Measurements from ENCODE around the gene TMOD1.

TMOD1 gene

GRCh38 chr9:97502222-97502983 is 937 bp downstream of the TMOD1 start:
- Histone ChIP-seq H3K27ac (ENCODE audit: low read depth, low read length, poor library complexity, severe bottlenecking) (no peak overlapping the region), H3K27me3 (ENCODE audit: insufficient read depth, low read length) (no peaks in the 10 kb centered on the region), H3K9me3 (ENCODE audit: low read length) (no peaks in the 10 kb centered on the region), H3K9ac (ENCODE audit: low read length) (no peak overlapping the region), H3K36me3 (ENCODE audit: insufficient read depth, low read length) (no peaks in the 10 kb centered on the region), H3F3A (ENCODE audit: insufficient read depth, low read length) (no peaks in the 10 kb centered on the region), H3K9me2 (ENCODE audit: low read depth, low read length) (no peaks in the 10 kb centered on the region), H4K20me1 (ENCODE audit: insufficient read depth, low read length) (no peaks in the 10 kb centered on the region), H3K4me2 (ENCODE audit: low read length) (peak overlapping the region; percentile 79), H3K79me2 (ENCODE audit: insufficient read depth, low read length) (no peaks in the 10 kb centered on the region), H3K4me1 (ENCODE audit: insufficient read depth, low read length, severe bottlenecking) (peaks cover 11% of the 10 kb centered on the region), H2AFZ (ENCODE audit: low read length) (no peak overlapping the region), H3K4me3 (ENCODE audit: low read depth, low read length, poor library complexity, severe bottlenecking) (peak overlapping the region; percentile 62)
- no peak for TF ChIP-seq EZH2 (IDR thresholded peaks at IDR 0.05; ENCODE audit: borderline replicate concordance, low read length)
- no peak for TF ChIP-seq CTCF (IDR thresholded peaks at IDR 0.05; ENCODE audit: low read length)

DNA sequence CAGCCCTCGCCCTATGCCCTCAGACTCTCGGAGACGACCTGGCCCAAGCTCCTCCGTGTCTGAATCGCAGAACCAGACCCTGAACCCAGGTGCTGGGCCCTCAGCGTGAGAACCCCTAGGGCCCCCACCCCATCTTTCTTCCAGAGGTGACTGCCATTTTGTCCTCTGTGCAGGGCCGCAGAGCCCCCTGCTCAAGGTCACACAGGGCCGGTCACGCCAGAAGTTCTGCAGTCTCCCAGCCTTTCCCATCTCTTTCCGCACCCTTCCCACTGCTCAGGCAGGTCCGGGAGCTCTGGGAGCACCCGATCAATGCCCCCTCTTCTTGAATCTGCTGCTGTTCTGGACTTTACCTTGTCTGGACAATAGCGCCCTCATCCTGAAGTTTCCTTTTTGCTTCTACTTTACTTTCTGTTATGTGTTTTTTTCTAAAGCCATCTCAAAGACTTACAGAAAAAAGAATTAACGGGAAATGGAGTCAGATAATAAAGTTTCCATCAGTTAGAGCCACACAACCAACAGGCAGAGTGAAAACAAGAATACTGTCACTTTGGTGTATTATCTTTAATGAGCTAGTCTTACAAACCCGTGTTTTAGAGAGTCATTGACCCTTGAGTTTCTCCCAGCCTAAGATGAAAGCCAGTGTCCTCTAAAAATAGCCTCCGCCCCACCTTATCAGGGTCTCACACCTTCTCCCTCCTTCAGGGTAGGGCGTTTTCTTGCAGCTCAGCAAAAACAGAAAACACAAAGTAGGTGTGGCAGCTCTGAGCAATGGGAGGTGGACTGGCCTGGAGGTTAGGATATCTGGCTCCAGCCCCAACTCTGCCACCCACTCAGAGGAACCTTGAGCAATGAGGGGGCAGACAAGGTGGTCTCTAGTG is 1.8 kb downstream of the TMOD1 start:
- H3K9ac ChIP-seq (ENCODE audit: low read length), result no peak overlapping the region
- no peak overlapping the region for H3K4me3 ChIP-seq (ENCODE audit: low read depth, low read length, poor library complexity, severe bottlenecking)
- no peaks in the 10 kb centered on the region for H3K9me3 ChIP-seq (ENCODE audit: low read length)
- H3K27me3 ChIP-seq (ENCODE audit: insufficient read depth, low read length), result no peaks in the 10 kb centered on the region
- H4K20me1 ChIP-seq (ENCODE audit: insufficient read depth, low read length), result no peaks in the 10 kb centered on the region
- H3K4me1 ChIP-seq (ENCODE audit: insufficient read depth, low read length, severe bottlenecking), result peaks cover 11% of the 10 kb centered on the region
- H3K9me2 ChIP-seq (ENCODE audit: low read depth, low read length), result no peaks in the 10 kb centered on the region
- no peaks in the 10 kb centered on the region for H3K36me3 ChIP-seq (ENCODE audit: insufficient read depth, low read length)
- H3K4me2 ChIP-seq (ENCODE audit: low read length), result peak overlapping the region; percentile 20; the same call in 1 of the 2 replicates
- H3K27ac ChIP-seq (ENCODE audit: low read depth, low read length, poor library complexity, severe bottlenecking), result no peak overlapping the region
- H3F3A ChIP-seq (ENCODE audit: insufficient read depth, low read length), result no peaks in the 10 kb centered on the region
- peak; percentile 24; the same call in 1 of the 2 replicates for TF ChIP-seq CTCF (IDR thresholded peaks at IDR 0.05; ENCODE audit: low read length)
- TF ChIP-seq EZH2 (IDR thresholded peaks at IDR 0.05; ENCODE audit: borderline replicate concordance, low read length), result no peak
- H3K79me2 ChIP-seq (ENCODE audit: insufficient read depth, low read length), result no peaks in the 10 kb centered on the region
- no peak overlapping the region for H2AFZ ChIP-seq (ENCODE audit: low read length)

- Histone ChIP-seq H3K79me2 (ENCODE audit: insufficient read depth, low read length) (no peaks in the 10 kb centered on the region), H3K4me2 (ENCODE audit: low read length) (no peak overlapping the region), H3K9ac (ENCODE audit: low read length) (no peak overlapping the region), H2AFZ (ENCODE audit: low read length) (no peak overlapping the region), H3K27ac (ENCODE audit: low read depth, low read length, poor library complexity, severe bottlenecking) (no peak overlapping the region), H3K27me3 (ENCODE audit: insufficient read depth, low read length) (no peaks in the 10 kb centered on the region), H3F3A (ENCODE audit: insufficient read depth, low read length) (no peaks in the 10 kb centered on the region), H3K4me3 (ENCODE audit: low read depth, low read length, poor library complexity, severe bottlenecking) (no peak overlapping the region), H3K4me1 (ENCODE audit: insufficient read depth, low read length, severe bottlenecking) (peaks cover 11% of the 10 kb centered on the region), H3K9me2 (ENCODE audit: low read depth, low read length) (no peaks in the 10 kb centered on the region), H3K9me3 (ENCODE audit: low read length) (no peaks in the 10 kb centered on the region), H4K20me1 (ENCODE audit: insufficient read depth, low read length) (no peaks in the 10 kb centered on the region), H3K36me3 (ENCODE audit: insufficient read depth, low read length) (no peaks in the 10 kb centered on the region)
- TF ChIP-seq CTCF (IDR thresholded peaks at IDR 0.05; ENCODE audit: low read length) (no peak), EZH2 (IDR thresholded peaks at IDR 0.05; ENCODE audit: borderline replicate concordance, low read length) (no peak)
Measured at GRCh38 chr9:97503862-97504210, 2.4 kb downstream of the TMOD1 start.
